SK-N-SH treated with all-trans-retinoic acid at 6 μM for 48 hours (cell line): ENCODE results near the gene FBLN5.

ENCODE experiments used
- ESRRG ChIP-seq: fragments of 250-450 bp; sonication (Bioruptor Pico); IDR thresholded peaks from 2 replicates; pipeline ENCODE4 v1.6.1; 2021; ENCODE audit warnings: mild to moderate bottlenecking
- OSR1 ChIP-seq: fragments of 250-450 bp; sonication (Bioruptor Pico); IDR thresholded peaks from 2 replicates; pipeline ENCODE4 v1.8.0; 2022; ENCODE audit warnings: moderate library complexity, mild to moderate bottlenecking, inconsistent platforms
- PATZ1 ChIP-seq: fragments of 250-450 bp; sonication (Bioruptor Pico); IDR thresholded peaks from 2 replicates; pipeline ENCODE4 v1.8.0; 2020; ENCODE audit warnings: mild to moderate bottlenecking, moderate library complexity, borderline replicate concordance
- SNAI2 ChIP-seq: fragments of 250-450 bp; sonication (Bioruptor Pico); IDR thresholded peaks from 2 replicates; pipeline ENCODE4 v1.5.0; 2020; ENCODE audit warnings: mild to moderate bottlenecking, moderate library complexity
- ZFP3 ChIP-seq: fragments of 250-450 bp; sonication (Bioruptor Pico); IDR thresholded peaks from 2 replicates; pipeline ENCODE4 v1.5.0; 2020; ENCODE audit warnings: mild to moderate bottlenecking, moderate library complexity

- TF ChIP-seq SNAI2 (CRISPR knock-in tag), result no peak
- no peak for TF ChIP-seq ESRRG (CRISPR knock-in tag)
- no peak for TF ChIP-seq OSR1 (CRISPR knock-in tag)
- TF ChIP-seq PATZ1, result no peak
- TF ChIP-seq ZFP3 (CRISPR knock-in tag), result no peak
These were observed 93.1 kb downstream of the FBLN5 start for GRCh38 chr14:91854327-91854934.
